Activated gamma-delta T cell treated with Interleukin-2 at 50 U/mL for 16 hours (primary cell): ENCODE results near the gene LDLRAP1.

Source experiments
- DNase-seq: peaks from one replicate; pipeline ENCODE4 v3.0.0-alpha.2; 2020

Gene LDLRAP1

GRCh38 chr1:25610822-25611630 is 67.6 kb downstream of the LDLRAP1 start:
- DNase-seq, result no peak

- no peak for DNase-seq
Measured at GRCh38 chr1:25611843-25612242, 68.4 kb downstream of the LDLRAP1 start.

- DNase-seq, result no peak
Measured at GRCh38 chr1:25612421-25612820, 69.0 kb downstream of the LDLRAP1 start.

GRCh38 chr1:25613091-25613490 is 69.7 kb downstream of the LDLRAP1 start:
- DNase-seq, result no peak

- no peak for DNase-seq
Measured at GRCh38 chr1:25614501-25615171, 71.2 kb downstream of the LDLRAP1 start.

- no peak for DNase-seq
Measured at GRCh38 chr1:25615172-25615541, 71.8 kb downstream of the LDLRAP1 start.

- no peak for DNase-seq
Measured at GRCh38 chr1:25615563-25616094, 72.2 kb downstream of the LDLRAP1 start.

- DNase-seq, result peak; percentile 76
Measured at GRCh38 chr1:25616095-25616986, 72.9 kb downstream of the LDLRAP1 start, which contains the start of gene MAN1C1. MAN1C1 (plus strand) TSS chr1:25616791; CDS start chr1:25617798, 1,007 bp downstream.

GRCh38 chr1:25616987-25617624 is 73.7 kb downstream of the LDLRAP1 start:
- peak; percentile 44 for DNase-seq

- DNase-seq, result no peak
Measured at GRCh38 chr1:25617625-25618432, 74.4 kb downstream of the LDLRAP1 start.

GRCh38 chr1:25618433-25618808 is 75.0 kb downstream of the LDLRAP1 start:
- no peak for DNase-seq
